ENCODE results near the gene GSTT2.
A peak's percentile ranks its signal among the peaks of the same experiment; 100 is the strongest.

The GSTT2 gene

GRCh38 chr22:24009227-24010017 is 29.5 kb downstream of the GSTT2 start:
- DNase-seq (ENCODE audit: low spot score) = no peak

GRCh38 chr22:24010018-24010391 is 30.1 kb downstream of the GSTT2 start:
- DNase-seq (ENCODE audit: low spot score) = no peak

GRCh38 chr22:24011735-24012068 is 31.8 kb downstream of the GSTT2 start:
- peak; percentile 65 for DNase-seq (ENCODE audit: low spot score)

DNA sequence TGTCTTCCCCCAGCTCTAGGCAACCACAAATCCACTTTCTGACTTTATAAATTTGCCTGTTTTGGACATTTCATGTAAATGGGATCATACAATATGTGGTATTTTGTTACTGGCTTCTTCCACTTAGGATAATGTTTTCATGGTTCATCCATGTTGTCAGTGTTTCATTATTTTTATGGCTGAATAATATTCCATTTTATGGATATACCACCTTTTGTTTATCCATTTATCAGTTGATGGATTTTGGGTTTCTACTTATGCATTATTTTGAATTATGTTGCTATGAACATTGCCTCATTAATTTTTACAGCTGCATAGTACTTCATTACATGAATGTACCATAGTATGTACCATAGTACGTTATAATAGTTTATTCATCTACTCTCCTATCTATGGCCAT is 36.2 kb downstream of the GSTT2 start:
- no peak for DNase-seq (ENCODE audit: low spot score)

DNA sequence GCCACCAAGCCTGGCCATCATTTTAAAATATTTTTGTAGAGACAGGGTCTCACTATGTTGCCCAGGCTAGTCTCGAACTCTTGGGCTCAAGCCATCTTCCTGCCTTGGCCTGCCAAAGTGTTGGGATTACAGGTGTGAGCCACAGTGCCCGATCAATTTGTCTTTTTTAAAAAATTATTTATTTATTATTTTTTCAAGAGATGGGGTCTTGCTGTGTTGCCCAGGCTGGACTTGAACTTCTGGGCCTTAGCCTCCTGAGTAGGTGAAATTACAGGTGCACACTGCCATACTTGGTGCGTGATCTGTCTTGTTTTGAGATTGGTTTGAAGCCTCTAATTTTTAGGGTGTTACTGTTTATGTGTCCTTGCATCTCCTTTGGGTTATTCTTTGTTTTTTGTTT is 41.4 kb downstream of the GSTT2 start:
- no peak for DNase-seq (ENCODE audit: low spot score)

GRCh38 chr22:24023204-24023789 is 43.4 kb downstream of the GSTT2 start:
- no peak for DNase-seq (ENCODE audit: low spot score)

GRCh38 chr22:24024354-24024753 is 44.4 kb downstream of the GSTT2 start:
- no peak for DNase-seq (ENCODE audit: low spot score)

- peak; percentile 36 for DNase-seq (ENCODE audit: low spot score)
These were observed 45.5 kb downstream of the GSTT2 start for GRCh38 chr22:24025475-24025874.

DNA sequence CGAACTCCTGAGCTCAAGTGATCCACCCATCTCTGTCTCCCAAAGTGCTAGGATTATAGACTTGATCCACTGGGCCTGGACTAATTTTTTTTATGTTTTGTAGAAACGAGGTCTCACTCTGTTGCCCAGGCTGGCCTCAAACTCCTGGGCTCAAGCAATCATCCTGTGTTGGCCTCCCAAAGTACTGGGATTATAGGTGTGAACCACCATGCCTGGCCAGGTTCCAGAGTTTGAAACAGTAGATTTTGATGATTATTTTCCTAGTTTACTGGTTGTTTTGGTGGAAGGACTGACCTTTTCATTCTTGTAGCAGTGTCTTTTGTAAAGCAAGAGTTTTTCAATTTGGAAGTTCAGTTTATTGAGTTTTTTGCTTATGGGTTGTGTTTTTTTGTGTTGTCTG is 46.1 kb downstream of the GSTT2 start:
- DNase-seq (ENCODE audit: low spot score) = no peak

- no peak for DNase-seq (ENCODE audit: low spot score)
These were observed 46.8 kb downstream of the GSTT2 start for GRCh38 chr22:24026733-24027132.

DNA sequence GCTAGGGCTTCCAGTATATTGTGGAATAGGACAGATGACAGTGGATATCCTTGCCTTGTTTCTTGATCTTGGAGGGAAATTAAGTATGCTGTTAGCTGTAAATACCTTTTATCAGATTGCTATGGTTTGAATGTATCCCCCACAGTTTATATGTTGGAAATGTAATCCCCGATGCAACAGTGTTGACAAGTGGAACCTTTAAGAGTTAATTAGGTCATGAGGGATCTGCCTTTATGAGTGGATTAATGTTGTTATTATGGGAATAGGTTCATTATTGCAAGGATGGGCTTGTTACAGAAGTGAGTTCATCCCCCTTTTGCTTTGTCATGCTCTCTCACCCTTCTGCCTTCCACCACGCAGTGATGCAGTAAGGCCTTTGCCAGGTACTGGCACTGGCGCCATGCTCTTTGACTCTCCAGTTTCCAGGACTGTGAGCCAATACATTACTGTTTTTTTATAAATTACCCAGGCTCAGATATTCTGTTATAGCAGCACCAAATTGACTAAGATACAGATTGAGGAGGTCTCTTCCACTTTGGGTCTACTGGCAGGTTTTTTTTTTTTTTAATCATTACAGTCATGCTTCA is 47.5 kb downstream of the GSTT2 start:
- DNase-seq (ENCODE audit: low spot score) = peak; percentile 15

DNA sequence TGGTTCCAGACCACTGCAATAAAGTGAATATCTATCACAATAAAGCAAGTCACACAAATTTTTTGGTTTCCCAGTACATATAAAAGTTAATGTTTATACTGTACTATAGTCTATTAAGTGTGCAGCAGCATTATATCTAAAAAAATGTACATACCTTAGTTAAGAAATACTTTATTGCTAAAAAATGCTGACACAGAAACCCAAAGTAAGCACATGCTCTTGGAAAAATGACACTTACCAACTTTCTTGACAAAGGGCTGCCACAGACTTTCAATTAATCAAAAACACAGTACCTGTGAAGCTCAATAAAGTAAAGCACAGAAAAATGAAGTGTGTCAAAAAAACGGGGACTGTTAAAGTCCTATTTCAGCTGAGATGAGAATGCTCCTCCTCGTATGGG is 48.1 kb downstream of the GSTT2 start:
- DNase-seq (ENCODE audit: low spot score) = no peak

- DNase-seq (ENCODE audit: low spot score) = peak; percentile 36
These were observed 48.6 kb downstream of the GSTT2 start for GRCh38 chr22:24028533-24028932.

GRCh38 chr22:24029304-24029703 is 49.4 kb downstream of the GSTT2 start:
- no peak for DNase-seq (ENCODE audit: low spot score)

GRCh38 chr22:24030186-24030702 is 50.3 kb downstream of the GSTT2 start:
- DNase-seq (ENCODE audit: low spot score) = no peak
